Endothelial cell of umbilical vein (primary cell): ENCODE measurements around the gene GADL1. TPM values are rescaled to one million over a fixed set of nuclear protein-coding genes. Genes with fewer than 3 reads are reported as not detected.

ENCODE experiments used
- BruUV-seq: library from RNA; stranded (reverse); fragments of 400-500 nt; replicated peaks from 2 replicates; lab custom pipeline; 2021; lab: Mats Ljungman, UMichigan
- CTCF ChIA-PET: fragments of 300-600, 350-600 bp; sonication (Branson Sonifier 250); formaldehyde crosslinking; loops from one replicate; lab custom pipeline; 2021; ENCODE audit warnings: antibody characterized with exemption, inconsistent platforms; lab: Charles Lee
- POLR2A ChIA-PET: fragments of 300-600, 350-600 bp; sonication (Branson Sonifier 250); formaldehyde crosslinking; loops from one replicate; lab custom pipeline; 2021; ENCODE audit warnings: antibody characterized with exemption, inconsistent platforms; lab: Charles Lee
- DNase-seq: peaks from one replicate; pipeline ENCODE4 v3.0.0-alpha.2; 2011; ENCODE audit warnings: low read depth, low spot score
- FAIRE-seq: peaks from 2 replicates; lab custom pipeline; 2011; peaks lifted over from hg19 to GRCh38; lab: Jason Lieb, UNC
- H2AFZ ChIP-seq: 2 replicates; pipeline ENCODE4 v1.6.0; 2012; ENCODE audit warnings: low read depth, low read length, control low read depth, inconsistent platforms
- H3K27ac ChIP-seq: 2 replicates; pipeline ENCODE4 v1.5.1; 2011; ENCODE audit warnings: low read depth, mild to moderate bottlenecking, control low read depth, low read length, moderate library complexity; ENCODE audit not compliant: insufficient read depth
- H3K27me3 ChIP-seq, 2 experiments: 2 replicates each; pipeline versions ENCODE4 v1.6.0 to v1.6.1; 2011; ENCODE audit warnings: low read length in 2 of 2, mixed read lengths in 1 of 2; ENCODE audit not compliant: control insufficient read depth in 2 of 2, insufficient read depth in 2 of 2
- H3K36me3 ChIP-seq, 2 experiments: 2 replicates in 1 of 2; 3 replicates in 1 of 2; pipeline ENCODE4 v1.5.1; 2011; ENCODE audit warnings: low read length in 2 of 2, mild to moderate bottlenecking in 1 of 2, moderate library complexity in 1 of 2; ENCODE audit not compliant: control insufficient read depth in 2 of 2, insufficient read depth in 2 of 2; ENCODE audit errors: extremely low read depth in 1 of 2
- H3K4me1 ChIP-seq: 3 replicates; pipeline ENCODE4 v1.5.1; 2011; ENCODE audit warnings: mild to moderate bottlenecking, low read length; ENCODE audit not compliant: control insufficient read depth, insufficient read depth; ENCODE audit errors: extremely low read depth
- H3K4me2 ChIP-seq: 2 replicates; pipeline ENCODE4 v1.6.1; 2011; ENCODE audit warnings: low read length, control low read depth, mixed read lengths; ENCODE audit not compliant: insufficient read depth
- H3K4me3 ChIP-seq, 3 experiments: fragments of 200-600 bp in 1 of 3; sonication (generic), shearing (Covaris generic) in 1 of 3; replicated peaks in 1 of 3; 2 replicates each; pipeline ENCODE4 v1.5.1; 2011 to 2016; ENCODE audit warnings: control low read depth in 3 of 3, low read length in 3 of 3, mild to moderate bottlenecking in 2 of 3, inconsistent platforms in 1 of 3, low read depth in 1 of 3, moderate library complexity in 1 of 3; ENCODE audit not compliant: insufficient read depth in 1 of 3
- H3K79me2 ChIP-seq: 2 replicates; pipeline ENCODE4 v1.6.0; 2012; ENCODE audit warnings: low read length, inconsistent platforms; ENCODE audit not compliant: control insufficient read depth, insufficient read depth
- H3K9ac ChIP-seq: replicated peaks from 2 replicates; pipeline ENCODE3; 2011; ENCODE audit warnings: low read length, control low read depth; ENCODE audit not compliant: insufficient read depth; ENCODE audit errors: extremely low read depth
- H3K9me1 ChIP-seq: replicated peaks from 3 replicates; pipeline ENCODE4 v1.6.0; 2011; ENCODE audit warnings: mild to moderate bottlenecking, low read length; ENCODE audit not compliant: control insufficient read depth, insufficient read depth; ENCODE audit errors: extremely low read depth
- H3K9me3 ChIP-seq: replicated peaks from 2 replicates; pipeline ENCODE4 v1.5.1; 2012; ENCODE audit warnings: low read length, inconsistent platforms; ENCODE audit not compliant: control insufficient read depth, insufficient read depth
- H4K20me1 ChIP-seq: replicated peaks from 2 replicates; pipeline ENCODE3; 2011; ENCODE audit warnings: mild to moderate bottlenecking, low read length; ENCODE audit not compliant: control insufficient read depth, insufficient read depth; ENCODE audit errors: extremely low read depth
- FOS ChIP-seq: IDR thresholded peaks from 2 replicates; pipeline ENCODE4 v1.6.1; 2011; ENCODE audit warnings: mild to moderate bottlenecking, low read length, moderate library complexity, borderline replicate concordance; ENCODE audit not compliant: insufficient read depth
- MYC ChIP-seq: IDR thresholded peaks from one replicate; pipeline ENCODE4 v1.6.1; 2011; ENCODE audit warnings: mild to moderate bottlenecking, low read depth, low read length
- dilution Hi-C: fragments of 300-500 bp; cut with MboI; formaldehyde crosslinking; loops from one replicate; pipeline ENCODE4 v1.15.0; 2019; ENCODE audit warnings: low sequenced_read_pairs; ENCODE audit not compliant: extremely low pct_ligation_motif_present
- intact Hi-C: fragments of 100-400 bp; cut with micrococcal nuclease; formaldehyde crosslinking; loops from one replicate; pipeline ENCODE4 v1.10.0; 2022
- polyA plus RNA-seq, 4 experiments: library from polyadenylated mRNA; depleted of rRNA in 3 of 4; stranded (reverse) in 3 of 4; unstranded in 1 of 4; fragments of >200 nt; gene quantifications; 2 replicates each; pipeline versions ENCODE4 v1.2.1 to v1.2.3, GENCODE V29; 2011 to 2012; ENCODE audit warnings: missing spikeins in 1 of 4
- total RNA-seq: library from RNA; stranded (reverse); gene quantifications from 2 replicates; pipeline ENCODE4 v1.2.3, GENCODE V29; 2021

The GADL1 gene
- total and polyA plus RNA-seq, 2 donors (not counting 3 experiments of a cell fraction or from before 2014, with no cell fraction given): not detected

DNA sequence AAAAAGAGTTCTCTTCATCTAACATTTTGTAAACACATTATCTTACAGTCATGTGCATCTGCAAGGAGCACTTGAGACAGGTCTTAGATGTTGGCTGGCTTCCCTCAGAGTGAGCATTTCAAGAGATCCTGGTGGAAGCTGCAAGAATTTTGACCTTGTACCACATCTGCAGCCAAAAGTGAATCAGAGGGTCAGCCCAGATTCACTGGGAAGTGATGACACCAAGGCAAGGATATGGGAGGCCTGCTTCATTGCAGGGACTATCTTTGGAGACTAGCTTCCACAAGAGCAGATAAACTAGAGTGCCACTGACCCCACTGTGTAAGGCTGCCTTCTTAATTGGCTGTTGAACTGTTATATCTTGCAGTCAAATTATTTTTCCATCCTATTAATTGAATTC is 21.3 kb upstream of the GADL1 start:
- no TSS peak for BruUV-seq
- DNase-seq (no peak), FAIRE-seq (no peak)
- no peak overlapping the region for H3K4me2 ChIP-seq
- peaks cover 4 to 10% of the 10 kb centered on the region in 2 experiments for H3K27me3 ChIP-seq
- H4K20me1 ChIP-seq: no peaks in the 10 kb centered on the region
- H2AFZ ChIP-seq: no peak overlapping the region
- no peaks in the 10 kb centered on the region for H3K36me3 ChIP-seq
- H3K9ac ChIP-seq: no peak overlapping the region
- ChIA-PET CTCF (no interaction called here), POLR2A (no interaction called here)
- dilution Hi-C loops: no loop called here
- H3K9me3 ChIP-seq: no peaks in the 10 kb centered on the region
- no peaks in the 10 kb centered on the region for H3K4me1 ChIP-seq
- no peak overlapping the region for H3K27ac ChIP-seq
- no peak overlapping the region for H3K4me3 ChIP-seq
- no peaks in the 10 kb centered on the region for H3K9me1 ChIP-seq
- H3K79me2 ChIP-seq: no peaks in the 10 kb centered on the region
- no peak for TF ChIP-seq MYC
- TF ChIP-seq FOS: no peak
- intact Hi-C loops: no loop called here

DNA sequence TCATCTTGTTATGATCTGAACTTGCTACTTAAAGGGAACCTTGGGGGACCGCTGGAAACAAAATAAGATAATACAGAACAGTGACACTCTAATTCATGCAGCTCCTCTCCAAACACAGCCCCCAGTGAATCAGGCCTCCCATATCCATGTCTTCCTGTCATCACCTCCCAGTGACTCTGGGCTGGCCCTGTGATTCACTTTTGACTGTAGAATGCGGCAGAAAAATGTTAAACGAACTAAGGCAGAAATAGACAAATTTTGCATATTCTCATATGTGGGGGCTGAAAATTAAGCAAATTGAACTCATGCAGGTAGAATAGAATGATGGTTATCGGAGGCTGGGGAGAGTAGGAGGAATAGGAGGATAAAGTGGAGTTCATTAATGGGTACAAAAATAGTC is 20.2 kb upstream of the GADL1 start:
- Histone ChIP-seq H3K27me3 (peaks cover 7 to 10% of the 10 kb centered on the region in 2 experiments), H3K9ac (no peak overlapping the region), H3K79me2 (no peaks in the 10 kb centered on the region), H3K9me3 (no peaks in the 10 kb centered on the region), H2AFZ (no peak overlapping the region), H3K36me3 (no peaks in the 10 kb centered on the region), H3K4me1 (no peaks in the 10 kb centered on the region), H3K27ac (no peak overlapping the region), H3K9me1 (no peaks in the 10 kb centered on the region), H4K20me1 (no peaks in the 10 kb centered on the region), H3K4me3 (no peak overlapping the region), H3K4me2 (no peak overlapping the region)
- DNase-seq (no peak), FAIRE-seq (no peak)
- ChIA-PET POLR2A (no interaction called here), CTCF (no interaction called here)
- BruUV-seq: no TSS peak
- intact Hi-C loops (no loop called here), dilution Hi-C loops (no loop called here)
- TF ChIP-seq MYC: no peak
